Measurements from ENCODE around the gene ING3.
A peak's percentile ranks its signal among the peaks of the same experiment; 100 is the strongest.

The ING3 gene

GRCh38 chr7:120989257-120990220 lies 39.0 kb downstream of the ING3 start:
- DNase-seq (ENCODE audit: low read depth) = no peak

- no peak for DNase-seq (ENCODE audit: low read depth)
These were observed 40.0 kb downstream of the ING3 start for GRCh38 chr7:120990468-120991118.

DNA sequence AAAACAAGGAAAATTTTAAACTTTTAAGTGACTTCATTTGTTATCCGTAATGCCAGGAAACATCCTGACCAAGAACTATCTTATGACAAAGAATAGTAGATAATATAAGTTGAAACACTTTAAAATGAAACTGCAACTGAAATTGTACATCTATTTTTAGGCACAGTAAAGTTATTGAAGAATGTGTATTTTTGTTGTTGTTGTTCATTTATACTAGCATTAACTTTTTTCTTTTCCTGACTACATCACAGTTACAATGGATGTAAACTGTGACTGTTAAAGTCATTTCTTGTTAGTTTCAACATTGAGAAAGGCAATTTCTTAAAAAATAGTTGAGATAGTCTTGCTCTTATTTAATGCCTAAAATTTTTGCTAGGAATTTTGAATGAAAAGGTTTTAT lies 40.6 kb downstream of the ING3 start:
- DNase-seq (ENCODE audit: low read depth) = no peak

GRCh38 chr7:120991581-120991980 lies 41.0 kb downstream of the ING3 start:
- no peak for DNase-seq (ENCODE audit: low read depth)

DNA sequence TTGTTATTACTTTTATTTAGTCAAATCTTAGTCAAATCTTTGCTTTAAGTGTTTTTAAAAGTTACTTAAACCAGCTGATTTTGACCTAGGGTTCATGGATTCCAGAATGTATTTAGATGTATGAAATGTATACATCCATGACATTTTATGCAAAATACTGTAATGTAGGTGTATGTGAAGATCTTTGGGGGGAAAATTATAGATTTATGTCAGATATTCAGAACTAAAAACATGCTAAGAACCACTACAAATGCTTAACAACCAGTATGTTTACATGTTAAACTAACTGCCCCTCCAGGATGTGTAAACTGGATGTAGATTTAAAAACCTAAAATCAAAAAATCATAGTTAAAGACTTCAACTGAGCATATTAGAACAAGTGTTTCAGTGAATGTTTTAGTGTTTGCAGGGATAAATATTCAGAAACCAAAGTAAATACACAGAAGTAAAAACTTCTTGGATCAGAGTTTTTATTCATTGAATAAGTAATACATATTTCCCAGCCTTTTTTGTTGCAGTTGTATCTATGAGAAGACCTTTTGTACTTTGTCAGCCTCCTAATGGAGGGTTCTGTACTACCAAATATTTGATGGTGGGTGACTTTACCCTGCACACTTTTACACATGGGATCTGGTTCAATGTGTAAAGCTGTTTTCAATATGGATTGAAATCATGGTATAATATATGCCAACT lies 41.8 kb downstream of the ING3 start:
- no peak for DNase-seq (ENCODE audit: low read depth)

GRCh38 chr7:120992965-120993494 lies 42.5 kb downstream of the ING3 start:
- no peak for DNase-seq (ENCODE audit: low read depth)

DNA sequence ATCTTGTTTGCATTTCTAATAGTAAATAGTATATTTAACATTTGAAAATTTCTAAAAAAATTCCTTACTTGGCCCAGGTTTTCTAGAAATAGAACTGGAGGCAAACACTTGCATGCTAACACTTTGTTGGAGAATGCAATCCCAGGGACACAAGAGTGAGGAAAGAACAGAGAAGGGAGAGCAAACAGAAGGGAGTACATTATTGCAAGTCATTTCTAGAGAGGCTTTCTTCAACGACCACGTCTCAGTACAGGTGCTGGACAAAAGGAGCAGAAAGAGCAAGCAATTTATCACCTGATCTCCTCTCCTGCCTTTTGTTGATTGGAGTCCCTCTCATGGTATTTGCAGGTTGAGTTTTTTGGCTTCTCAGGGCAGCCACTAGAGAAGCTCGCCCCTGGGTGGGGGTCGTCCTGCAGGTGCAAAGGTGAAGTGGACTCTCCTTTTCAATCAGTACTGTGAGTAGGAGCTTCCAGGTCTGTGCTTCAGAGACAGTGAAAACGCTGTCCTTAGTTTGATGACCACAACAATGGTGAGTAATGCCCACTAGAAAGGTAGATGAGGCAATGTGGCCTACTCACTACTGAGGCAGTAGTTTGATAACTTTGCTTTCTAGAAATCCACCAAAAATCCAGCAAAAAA lies 43.1 kb downstream of the ING3 start:
- no peak for DNase-seq (ENCODE audit: low read depth)

DNA sequence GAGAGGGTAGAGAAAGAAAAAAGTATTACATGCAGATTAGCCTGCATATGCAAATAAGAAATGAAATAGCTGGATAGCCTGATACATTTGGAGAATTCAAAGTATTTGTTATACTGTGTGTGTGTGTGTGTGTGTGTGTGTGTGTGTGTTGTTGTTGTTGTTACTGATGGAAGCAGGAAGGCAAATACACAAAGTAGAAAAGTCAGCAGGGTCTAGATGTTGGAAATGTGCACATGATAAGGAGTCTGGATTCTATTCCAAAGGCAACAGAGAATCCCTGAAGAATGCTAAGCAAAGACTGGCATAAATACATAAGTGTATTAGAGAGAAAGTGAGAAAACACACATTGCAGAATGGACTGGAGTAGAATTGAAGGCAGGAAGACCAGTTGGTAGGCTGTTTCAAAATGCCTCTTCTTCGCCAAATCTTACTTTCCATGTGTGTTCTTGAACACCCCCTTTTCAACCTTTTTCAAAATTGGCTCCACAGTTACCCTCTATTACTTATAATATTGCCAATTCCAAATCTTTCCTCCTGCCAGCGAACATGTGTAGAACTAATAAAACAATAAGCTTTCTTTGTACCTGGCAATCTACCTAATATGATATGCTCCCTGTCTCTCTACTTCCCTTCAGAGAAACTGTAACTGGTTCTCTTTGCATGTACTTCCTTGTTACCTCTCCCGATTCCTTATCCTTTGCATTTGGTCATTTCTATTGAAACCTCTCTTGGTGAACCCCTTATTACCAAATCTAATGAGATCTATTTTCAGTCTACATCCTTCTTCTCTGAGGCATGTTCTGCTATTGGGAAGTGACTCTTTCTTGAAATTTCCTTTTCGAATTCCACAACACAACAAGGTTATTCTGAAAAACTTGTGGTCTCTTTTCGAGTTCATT lies 44.2 kb downstream of the ING3 start:
- no peak for DNase-seq (ENCODE audit: low read depth)

DNA sequence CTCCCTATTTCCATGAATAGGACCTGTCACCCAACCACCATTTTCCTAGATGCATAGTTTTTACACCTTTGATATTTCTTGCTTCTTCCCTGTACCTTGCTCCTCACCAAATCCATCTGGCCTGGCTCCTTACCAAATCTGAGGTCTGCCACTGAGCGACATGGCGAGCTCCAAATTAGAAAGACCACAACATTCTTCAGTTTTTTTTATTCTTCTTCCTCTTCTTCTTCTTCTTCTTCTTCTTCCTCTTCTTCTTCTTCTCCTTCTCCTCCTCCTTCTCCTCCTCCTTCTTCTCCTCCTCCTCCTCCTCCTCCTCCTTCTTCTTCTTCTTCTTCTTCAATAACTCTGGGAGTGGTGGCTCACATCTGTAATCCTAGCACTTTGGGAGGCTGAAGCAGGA lies 45.1 kb downstream of the ING3 start:
- no peak for DNase-seq (ENCODE audit: low read depth)

DNA sequence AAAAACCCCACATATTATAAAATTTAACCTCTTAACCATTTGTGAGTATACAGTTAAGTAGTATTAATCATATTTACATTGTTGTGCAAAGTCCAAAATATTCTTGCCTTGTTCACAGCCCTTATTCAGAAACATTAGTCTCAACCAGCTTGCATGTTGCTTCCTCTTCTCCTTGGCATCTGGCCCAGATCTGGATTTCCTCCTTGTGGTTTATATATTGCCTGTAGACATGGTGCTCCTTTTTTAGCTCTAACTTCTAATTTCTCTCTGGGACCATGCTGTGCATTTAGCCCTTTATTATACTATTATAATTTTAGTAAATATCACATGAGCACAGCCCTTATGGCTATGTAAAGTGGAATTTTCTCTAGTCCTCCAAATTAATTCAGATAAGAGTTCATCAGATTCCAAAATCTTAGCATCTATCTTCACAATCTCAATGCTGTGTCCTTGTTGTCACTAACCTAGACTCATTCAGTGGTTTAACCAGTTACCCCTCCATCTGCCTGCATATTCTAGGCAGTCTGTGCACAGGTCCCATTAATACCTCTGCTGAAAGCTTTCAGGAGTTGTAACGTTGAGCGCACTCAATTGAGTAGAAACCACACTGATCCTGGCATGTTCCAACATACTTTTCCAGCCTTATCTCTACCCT lies 45.9 kb downstream of the ING3 start:
- DNase-seq (ENCODE audit: low read depth) = peak; percentile 84

DNA sequence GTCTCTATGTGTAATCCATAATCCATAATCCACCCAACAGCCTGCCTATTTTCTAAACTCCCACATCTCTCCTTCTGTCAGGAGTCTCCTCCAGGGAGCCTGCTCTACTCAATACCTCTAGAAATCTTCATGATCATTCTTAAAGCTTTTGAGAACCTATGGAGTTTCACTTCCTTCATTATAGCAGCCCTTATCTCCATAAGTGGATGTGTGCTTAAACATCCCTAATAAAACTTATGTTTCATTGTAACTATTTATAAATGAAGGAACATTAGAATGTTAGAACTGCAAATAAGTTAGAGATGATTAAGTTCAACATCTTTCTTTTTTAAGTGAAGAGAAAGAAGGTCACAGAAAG lies 46.4 kb downstream of the ING3 start:
- DNase-seq (ENCODE audit: low read depth) = no peak

- no peak for DNase-seq (ENCODE audit: low read depth)
These were observed 47.4 kb downstream of the ING3 start for GRCh38 chr7:120997882-120998474.

GRCh38 chr7:120998520-120998919 lies 47.9 kb downstream of the ING3 start:
- DNase-seq (ENCODE audit: low read depth) = no peak

GRCh38 chr7:120998996-120999565 lies 48.5 kb downstream of the ING3 start:
- DNase-seq (ENCODE audit: low read depth) = no peak

DNA sequence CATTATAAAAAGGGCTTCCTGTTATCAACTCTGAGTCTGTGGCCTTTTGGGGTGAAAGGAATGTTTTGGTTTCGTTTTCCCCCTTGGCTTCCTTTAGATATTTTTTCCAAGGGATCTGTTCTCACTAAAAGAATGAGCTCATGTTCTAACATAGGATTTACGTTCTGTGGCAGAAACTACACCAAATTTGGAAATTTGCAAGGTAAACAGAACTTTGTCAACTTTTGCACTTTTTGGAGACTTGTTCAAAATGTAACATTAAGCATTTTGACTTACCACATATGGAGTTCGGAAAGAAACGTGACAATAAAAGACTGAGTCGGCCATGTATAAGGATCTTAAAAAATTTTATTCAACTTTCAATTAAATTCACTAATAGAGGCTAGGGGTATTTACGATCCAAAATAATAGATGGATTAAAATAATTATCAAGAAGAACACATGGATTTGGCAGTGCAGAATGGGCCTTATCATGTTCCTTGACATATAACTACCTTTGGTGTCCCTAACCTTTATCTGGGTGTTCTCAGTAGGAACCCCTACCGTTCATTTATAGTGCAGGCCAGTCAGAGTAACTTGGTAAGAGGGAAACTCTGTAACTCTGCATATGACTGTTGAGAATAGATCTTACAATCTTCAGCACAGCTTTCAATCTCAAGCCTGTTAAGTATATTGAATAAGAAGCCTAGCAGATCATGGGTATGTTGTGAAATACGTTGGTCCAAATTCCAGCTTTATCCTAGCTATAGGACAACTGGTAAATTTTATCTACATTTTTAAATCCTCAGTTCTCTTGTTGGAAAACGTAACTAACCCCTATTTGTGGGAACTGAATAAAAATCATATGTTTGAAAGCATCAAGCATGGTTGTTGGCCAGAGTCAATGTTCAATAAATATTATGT lies 49.8 kb downstream of the ING3 start:
- DNase-seq (ENCODE audit: low read depth) = no peak

GRCh38 chr7:121001234-121001906 lies 50.8 kb downstream of the ING3 start:
- DNase-seq (ENCODE audit: low read depth) = no peak

DNA sequence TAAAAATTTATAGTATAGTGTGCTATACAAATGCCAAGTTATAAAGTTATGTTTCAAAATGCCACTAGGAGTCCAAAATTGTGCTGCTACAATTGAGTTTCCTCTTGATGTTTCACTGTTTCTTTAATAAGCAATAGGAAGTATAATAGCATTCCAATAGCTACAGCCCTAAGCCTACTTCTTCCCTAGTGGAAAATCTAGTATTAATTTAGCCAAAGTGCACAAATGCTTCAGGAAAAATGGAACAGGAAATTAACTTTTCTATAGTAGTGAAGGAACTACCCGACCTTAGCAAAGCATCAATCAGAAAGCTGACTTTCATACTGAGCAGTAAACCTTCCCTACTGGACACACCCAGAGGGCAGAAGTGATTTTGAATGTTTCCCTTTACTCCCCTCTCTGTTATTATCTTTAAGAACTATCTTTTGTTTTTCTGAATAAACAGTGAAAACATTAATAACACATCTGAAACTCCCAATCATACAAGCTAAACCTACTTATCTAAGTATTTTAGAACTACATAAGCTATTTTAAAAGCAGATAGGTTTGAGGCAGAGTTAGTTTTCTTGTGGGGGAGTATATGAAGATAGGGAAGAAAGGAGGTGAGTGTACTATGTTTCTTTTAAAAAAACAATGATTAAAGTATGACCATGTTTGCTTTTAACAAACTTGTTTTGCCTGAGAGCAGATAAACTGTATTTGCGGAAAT lies 51.6 kb downstream of the ING3 start:
- DNase-seq (ENCODE audit: low read depth) = no peak

Measured in non-pigmented ciliary epithelial cell (primary cell).